ENCODE results near the gene SNIP1. TPM values are rescaled to one million over a fixed set of nuclear protein-coding genes. Genes with fewer than 3 reads are reported as not detected.

Gene SNIP1
- total RNA-seq, 1 donor from 2014 or later: 6.8 TPM

GRCh38 chr1:37558411-37558810 lies 4.3 kb upstream of the SNIP1 start:
- no peak for TF ChIP-seq CTCF (conservative IDR thresholded peaks at IDR 0.05; ENCODE audit: low read depth, low read length)
- DNase-seq (ENCODE audit: low read depth): no peak
- no peak overlapping the region for H3K4me3 ChIP-seq (ENCODE audit: low read depth, low read length)

GRCh38 chr1:37557402-37557801 lies 3.3 kb upstream of the SNIP1 start:
- peak overlapping the region; percentile 80 for H3K4me3 ChIP-seq (ENCODE audit: low read depth, low read length)

GRCh38 chr1:37556712-37557196 lies 2.7 kb upstream of the SNIP1 start, which contains the start of gene DNALI1:
TSS of gene DNALI1 (plus strand) at chr1:37556940. CDS start at chr1:37556995, 55 bp downstream.
- DNase-seq (ENCODE audit: low read depth): no peak
- no peak for TF ChIP-seq CTCF (conservative IDR thresholded peaks at IDR 0.05; ENCODE audit: low read depth, low read length)
- peak within 1 kb of the TSS; percentile 80 for H3K4me3 ChIP-seq (ENCODE audit: low read depth, low read length)

More at GRCh38 chr1:37557402-37557801, 3.3 kb upstream of the SNIP1 start:
- no peak for TF ChIP-seq CTCF (conservative IDR thresholded peaks at IDR 0.05; ENCODE audit: low read depth, low read length)
- no peak for DNase-seq (ENCODE audit: low read depth)

GRCh38 chr1:37553598-37553926 lies 531 bp downstream of the SNIP1 start:
- no peak for TF ChIP-seq CTCF (conservative IDR thresholded peaks at IDR 0.05; ENCODE audit: low read depth, low read length)
- DNase-seq (ENCODE audit: low read depth): no peak
- peak overlapping the region; percentile 84 for H3K4me3 ChIP-seq (ENCODE audit: low read depth, low read length)

GRCh38 chr1:37549341-37549740 lies 4.8 kb downstream of the SNIP1 start:
- TF ChIP-seq CTCF (conservative IDR thresholded peaks at IDR 0.05; ENCODE audit: low read depth, low read length): no peak
- no peak overlapping the region for H3K4me3 ChIP-seq (ENCODE audit: low read depth, low read length)
- DNase-seq (ENCODE audit: low read depth): no peak

- no peak for DNase-seq (ENCODE audit: low read depth)
- TF ChIP-seq CTCF (conservative IDR thresholded peaks at IDR 0.05; ENCODE audit: low read depth, low read length): no peak
- H3K4me3 ChIP-seq (ENCODE audit: low read depth, low read length): no peak overlapping the region
These were observed 9.1 kb downstream of the SNIP1 start for GRCh38 chr1:37545019-37545418.

GRCh38 chr1:37544530-37544929 lies 9.6 kb downstream of the SNIP1 start:
- no peak for DNase-seq (ENCODE audit: low read depth)
- TF ChIP-seq CTCF (conservative IDR thresholded peaks at IDR 0.05; ENCODE audit: low read depth, low read length): no peak
- H3K4me3 ChIP-seq (ENCODE audit: low read depth, low read length): no peak overlapping the region

Measured in epithelial cell of proximal tubule (primary cell).